CD4-positive, alpha-beta T cell treated with Interleukin-6 for 4 hours (primary cell): Measurements from ENCODE around the gene KRTAP29-1.
"Not testable (repeated sequence)": the region's sequence is repeated elsewhere in the genome, so short reads cannot be mapped to it uniquely, and the experiment has no call there.

Experiments used
- DNase-seq: peaks from one replicate; pipeline ENCODE4 v3.0.0-alpha.2; 2020; ENCODE audit warnings: mixed read lengths

KRTAP29-1 gene

DNA sequence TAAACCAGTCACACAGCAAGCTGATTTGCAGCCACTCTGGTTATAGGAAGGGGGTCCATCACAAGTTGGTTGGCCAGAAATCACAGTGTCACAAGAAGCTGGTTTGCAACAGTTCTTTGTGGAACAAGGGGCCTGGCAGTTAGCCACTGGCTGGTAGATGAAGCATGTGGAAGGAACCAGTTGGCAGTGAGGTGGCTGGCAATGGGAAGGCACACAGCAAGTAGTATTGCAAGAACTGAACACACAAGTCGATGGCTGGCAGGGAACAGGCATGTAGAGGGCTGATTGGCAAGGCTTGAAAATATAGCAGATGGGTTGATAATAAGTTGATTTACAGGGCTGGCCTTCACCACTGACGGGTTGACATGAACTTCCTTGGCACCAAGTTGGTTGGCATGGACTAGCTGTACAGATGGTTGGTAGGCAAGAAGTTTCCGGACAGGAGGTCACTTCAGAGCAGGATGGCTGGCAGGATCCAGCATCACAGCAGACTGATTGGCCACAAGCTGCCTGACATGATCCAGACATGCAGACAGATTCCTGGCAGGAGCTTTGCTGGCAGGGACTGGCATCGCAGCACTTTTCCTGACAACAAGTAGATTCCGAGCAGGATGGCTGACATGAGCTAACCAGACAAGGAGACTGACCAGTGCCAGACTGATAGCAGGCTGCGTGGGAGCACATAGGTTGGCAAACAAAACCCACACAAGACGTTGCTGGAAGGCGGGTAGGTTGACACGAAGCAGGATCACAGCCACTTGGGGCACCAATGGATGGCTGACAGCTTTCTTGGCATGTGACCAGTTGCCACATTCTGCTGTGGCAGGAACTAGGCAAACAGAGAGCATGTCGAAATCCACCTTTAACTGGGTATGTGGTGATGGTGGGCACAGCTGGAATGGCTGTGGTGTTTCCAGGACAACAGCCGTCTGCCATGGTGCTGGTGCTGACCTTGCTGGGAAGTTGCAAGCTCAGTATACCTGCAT is at the start of gene KRTAP29-1:
Gene KRTAP29-1 (minus strand): TSS at position 936 of the 986 bp plus-strand sequence. CDS start 0 bp downstream, at position 936.
- DNase-seq, result no peak

- DNase-seq, result no peak
Observed at GRCh38 chr17:41351177-41351576, 48.5 kb upstream of the KRTAP29-1 start.

DNA sequence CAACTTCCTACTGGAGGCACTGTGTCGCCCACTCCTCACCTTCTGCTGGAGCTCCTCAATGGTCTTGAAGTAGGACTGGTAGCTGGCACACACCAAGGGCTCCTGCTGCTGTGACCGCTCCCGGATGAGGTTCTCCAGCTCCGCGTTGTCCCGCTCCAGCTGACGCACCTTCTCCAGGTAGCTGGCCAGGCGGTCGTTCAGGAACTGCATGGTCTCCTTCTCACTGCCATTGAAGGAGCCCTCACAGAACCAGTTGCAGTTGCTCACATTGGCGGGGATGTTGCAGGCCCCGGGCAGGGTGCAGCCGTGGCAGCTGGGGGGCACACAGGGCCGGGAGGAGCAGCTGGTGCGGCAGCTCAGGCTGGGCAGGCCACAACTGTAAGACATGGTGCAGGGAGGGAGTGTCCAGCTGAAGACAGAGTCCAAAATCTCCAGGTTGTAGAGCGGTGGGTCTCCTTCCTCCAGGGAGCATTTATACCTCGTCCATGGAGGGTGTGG is 47.8 kb upstream of the KRTAP29-1 start, which contains the start of gene KRT33A:
Gene KRT33A (minus strand): TSS at position 448 of the 498 bp plus-strand sequence. CDS start 61 bp downstream, at position 387.
- DNase-seq, result not testable (repeated sequence)

DNA sequence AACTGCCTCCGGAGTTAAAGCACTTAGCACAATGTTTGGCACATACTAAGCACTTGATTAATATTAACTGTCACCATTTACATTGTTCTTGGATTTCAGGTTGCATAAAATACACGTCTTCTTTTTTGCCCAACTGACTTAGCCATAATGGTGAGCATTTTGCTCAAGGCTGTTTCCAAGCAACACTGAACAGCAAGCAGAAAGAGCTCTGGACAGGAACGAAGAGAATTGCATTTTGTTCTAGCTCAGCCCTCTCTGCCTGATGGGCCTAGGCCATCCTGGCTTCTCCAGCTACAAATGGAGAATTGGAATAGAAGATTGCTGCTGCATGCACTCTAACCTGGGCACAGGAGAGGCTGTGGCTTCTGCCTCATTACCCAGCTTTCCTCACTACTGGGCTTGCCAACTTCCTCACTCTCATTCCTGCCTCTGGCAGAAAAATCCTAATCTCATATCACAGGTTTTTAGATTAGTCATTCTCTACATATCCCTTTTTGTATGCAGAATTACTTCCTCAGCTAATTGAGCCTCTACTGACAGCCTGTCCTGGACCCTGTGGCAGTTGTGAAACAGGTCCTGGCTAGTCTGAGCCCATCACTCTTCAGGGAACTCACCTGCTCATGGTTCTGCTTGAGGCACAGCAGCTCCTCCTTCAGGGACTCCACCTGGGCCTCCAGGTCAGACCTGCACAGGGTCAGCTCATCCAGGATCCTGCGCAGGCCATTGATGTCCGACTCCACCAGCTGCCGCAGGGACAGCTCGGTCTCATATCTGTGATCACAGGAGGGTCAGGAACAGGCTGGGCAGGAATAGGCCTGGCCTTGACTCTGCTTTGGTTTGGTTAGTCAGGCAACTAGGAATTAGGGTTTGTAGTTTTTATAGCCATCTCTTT is 45.5 kb upstream of the KRTAP29-1 start:
- DNase-seq, result no peak

DNA sequence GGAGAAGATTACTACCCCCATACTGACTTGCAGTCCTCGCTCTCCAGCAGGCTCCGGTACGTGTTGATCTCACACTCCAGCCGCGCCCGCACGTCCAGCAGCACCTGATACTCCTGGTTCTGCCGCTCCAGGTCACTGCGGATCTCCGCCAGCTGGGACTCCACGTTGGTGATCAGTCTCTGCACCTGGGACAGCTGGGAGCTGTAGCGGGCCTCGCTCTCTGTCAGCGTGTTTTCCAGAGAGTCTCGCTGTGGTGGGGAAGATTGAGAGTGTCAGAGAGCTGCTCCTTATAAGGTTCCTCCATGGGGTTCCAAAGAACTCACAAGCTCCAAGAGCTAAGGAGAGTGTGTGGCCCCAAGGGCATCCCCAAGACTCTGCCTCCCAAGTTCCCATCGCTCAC is 43.8 kb upstream of the KRTAP29-1 start:
- not testable (repeated sequence) for DNase-seq

GRCh38 chr17:41345992-41346391 is 43.3 kb upstream of the KRTAP29-1 start:
- no peak for DNase-seq

DNA sequence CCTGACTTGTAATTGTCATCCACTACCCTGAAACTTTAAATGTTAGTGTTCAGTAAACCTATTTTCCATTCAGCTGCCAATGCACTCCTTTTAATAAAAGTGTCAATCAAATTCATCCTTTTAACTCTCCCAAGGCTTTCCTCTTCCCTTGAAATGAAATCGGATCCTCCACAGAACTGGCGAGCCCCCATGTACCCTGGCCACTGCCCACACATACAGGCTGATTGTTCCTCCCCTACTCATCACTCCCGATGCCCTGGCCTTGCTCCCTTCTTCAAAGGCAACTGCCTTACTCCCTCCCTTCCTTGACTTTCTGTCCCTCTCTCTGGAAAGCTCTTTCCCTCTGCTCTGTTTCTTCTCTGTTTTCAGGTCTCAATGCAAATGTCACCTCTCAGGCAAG is 40.4 kb upstream of the KRTAP29-1 start:
- no peak for DNase-seq

DNA sequence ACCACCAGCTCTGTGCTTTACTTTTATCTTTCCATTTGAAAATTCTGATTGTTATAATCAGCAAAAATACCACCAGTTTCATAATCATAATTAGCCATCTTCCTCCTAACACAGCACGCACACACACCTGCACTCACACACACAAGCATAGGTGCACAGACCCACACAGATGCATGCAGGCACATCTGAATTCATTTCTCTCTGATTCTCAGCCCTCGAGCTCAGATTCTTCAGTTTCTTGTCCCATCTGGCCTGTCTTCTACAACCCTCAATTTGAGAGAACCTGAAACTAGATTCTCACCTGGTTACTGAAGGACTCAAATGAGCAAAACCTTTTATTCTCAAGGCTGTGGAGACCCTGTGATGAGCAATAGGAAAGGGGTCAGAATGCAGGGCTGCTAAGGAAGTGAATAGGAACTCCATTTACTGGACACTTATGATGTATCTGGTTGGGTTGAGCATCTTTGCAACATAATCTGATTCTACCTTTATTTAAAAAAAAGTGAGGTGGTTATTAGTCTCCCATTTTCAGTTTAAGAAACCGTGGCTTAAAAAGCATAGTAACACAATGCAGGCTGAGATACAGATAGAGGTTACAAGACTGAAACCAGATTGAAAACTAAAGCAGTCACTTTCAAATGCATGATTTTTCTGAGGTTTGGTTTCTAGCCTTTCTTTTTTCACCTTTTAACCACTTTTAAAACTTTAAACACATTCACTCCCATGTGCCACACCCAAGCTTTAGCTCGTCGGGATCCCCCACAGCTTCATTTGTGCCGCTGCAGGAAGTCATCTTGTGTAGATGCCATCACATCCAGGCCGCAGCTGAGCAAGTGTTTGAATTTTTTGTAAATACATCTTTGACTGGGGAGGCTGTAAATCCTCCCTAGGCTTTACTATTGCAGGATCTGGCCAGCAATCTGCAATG is 38.5 kb upstream of the KRTAP29-1 start:
- peak; percentile 77 for DNase-seq

GRCh38 chr17:41340494-41340893 is 37.8 kb upstream of the KRTAP29-1 start:
- DNase-seq, result no peak

GRCh38 chr17:41339571-41340172 is 37.0 kb upstream of the KRTAP29-1 start:
- no peak for DNase-seq

DNA sequence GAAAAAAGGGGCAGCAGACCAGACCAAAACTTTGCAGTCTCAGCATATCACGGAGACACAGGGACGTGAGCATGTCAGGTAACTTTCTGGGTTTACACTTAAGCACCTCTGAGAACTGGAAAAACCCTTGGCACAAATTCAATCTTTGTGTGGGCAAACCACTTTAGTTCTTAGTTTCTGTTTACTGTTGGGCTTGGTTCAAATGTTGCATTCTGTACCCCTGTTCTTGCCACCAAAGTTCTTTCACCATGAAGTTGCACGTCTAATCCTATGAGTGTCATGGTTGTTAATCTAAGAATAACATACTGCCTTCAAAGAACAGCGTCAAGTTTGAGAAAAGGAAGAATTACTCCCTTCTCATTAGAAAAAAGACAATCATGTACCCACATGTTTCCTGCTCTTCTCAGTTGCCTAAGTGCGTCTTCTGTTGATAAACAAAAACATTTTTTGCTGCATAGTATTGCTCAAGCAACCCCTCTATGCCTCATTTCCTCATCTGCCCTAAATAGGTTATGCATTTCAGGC is 36.4 kb upstream of the KRTAP29-1 start:
- peak; percentile 42 for DNase-seq

DNA sequence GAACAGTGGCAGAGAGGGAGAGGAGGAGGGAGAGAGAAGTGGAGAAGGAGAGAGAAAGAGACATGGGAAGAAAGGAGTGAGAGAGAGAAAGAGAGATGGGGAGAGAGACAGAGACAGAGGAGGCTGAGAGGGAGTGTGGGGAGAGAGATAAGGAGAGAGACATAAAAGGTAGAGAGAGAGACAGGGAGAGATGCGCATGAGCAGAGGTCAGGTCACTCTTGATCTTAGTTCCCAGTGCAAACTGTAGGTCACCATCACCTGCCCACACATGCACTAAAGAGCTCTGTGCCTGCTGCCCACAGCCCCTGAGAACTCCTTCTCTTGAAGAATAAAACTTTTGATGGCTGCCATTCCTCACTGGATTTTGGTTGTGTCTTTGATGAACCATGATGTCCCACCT is 33.1 kb upstream of the KRTAP29-1 start:
- no peak for DNase-seq

- DNase-seq, result peak; percentile 34
Observed at GRCh38 chr17:41334385-41335305, 32.0 kb upstream of the KRTAP29-1 start.

DNA sequence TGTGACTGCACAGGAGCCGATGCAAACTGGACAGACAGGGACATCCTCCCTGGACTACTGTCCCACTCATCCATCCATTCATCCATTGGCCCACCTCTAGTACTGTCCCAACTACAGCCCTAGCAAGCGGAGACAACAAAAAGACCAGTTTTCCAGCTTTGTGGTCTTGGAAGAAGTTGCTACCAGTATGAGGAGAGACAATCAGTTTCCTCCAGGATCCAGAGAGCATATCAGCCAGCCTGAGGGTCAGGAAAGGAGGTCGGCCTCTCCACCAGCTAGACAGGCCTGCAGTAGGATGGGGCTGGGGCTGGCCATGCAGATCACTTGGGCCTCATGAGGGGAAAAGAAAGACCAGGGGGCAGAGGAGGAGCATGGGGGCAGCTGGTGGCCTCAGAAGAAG is 31.2 kb upstream of the KRTAP29-1 start:
- DNase-seq, result no peak

GRCh38 chr17:41333098-41333497 is 30.4 kb upstream of the KRTAP29-1 start:
- DNase-seq, result no peak

DNA sequence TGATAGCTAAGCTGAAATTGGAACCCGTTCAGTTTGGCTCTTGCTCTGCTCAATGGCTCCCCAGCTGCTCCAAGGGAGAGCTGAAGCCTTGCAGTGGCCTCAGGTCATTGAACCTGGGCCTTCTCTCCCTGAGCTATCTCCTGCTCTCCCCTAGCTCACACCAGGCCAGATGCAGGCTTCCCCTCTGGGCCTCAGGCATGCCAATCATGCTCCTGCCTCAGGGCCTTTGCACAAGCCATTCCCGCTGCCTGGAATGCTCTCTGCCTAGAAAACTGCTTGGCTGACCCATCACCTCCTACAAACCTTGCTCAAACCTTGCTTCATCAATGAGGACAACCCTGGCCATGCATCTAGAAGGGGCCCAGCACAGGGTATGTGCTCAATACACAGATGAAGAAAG is 29.6 kb upstream of the KRTAP29-1 start:
- DNase-seq, result no peak

GRCh38 chr17:41331606-41332005 is 29.0 kb upstream of the KRTAP29-1 start:
- DNase-seq, result no peak

DNA sequence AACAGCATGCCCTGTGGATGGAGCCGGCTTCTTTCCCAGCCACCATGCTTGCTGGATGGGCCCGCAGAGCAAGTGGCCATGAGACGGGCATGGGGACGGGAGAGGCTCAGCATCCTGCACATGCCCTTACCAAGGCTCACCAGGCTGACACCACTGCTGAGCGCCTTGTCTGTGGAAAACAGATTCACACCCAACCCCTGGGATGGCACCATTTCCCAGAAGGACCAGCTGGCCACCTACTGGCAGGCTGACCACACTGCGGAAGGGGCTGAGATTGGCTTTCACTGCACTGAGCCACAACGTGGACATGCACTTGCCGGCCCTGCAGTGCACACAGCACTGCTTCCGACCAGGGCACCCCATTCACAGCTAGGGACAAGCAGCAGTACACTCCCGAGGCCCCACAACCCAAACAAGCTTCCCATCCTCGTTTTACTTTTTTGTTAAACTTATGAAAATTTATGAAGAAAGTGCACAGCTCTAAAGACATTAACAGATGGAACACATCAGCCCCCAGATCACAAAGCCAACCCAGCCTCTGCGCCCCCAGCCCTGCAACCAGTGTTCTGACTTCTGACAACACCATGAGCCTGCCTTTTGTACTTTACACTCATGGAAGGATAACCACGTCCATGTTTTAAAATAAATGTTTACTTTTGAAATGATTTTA is 26.8 kb upstream of the KRTAP29-1 start:
- DNase-seq, result peak; percentile 33

GRCh38 chr17:41328207-41328606 is 25.6 kb upstream of the KRTAP29-1 start:
- DNase-seq, result no peak
